ENCODE measurements around the gene APOBEC4. TPM values are rescaled to one million over a fixed set of nuclear protein-coding genes. Genes with fewer than 3 reads are reported as not detected.

Gene APOBEC4
- total and polyA plus RNA-seq, 2 of the 13 experiments (the other 11 are each of a cell fraction or from before 2014, with no cell fraction given), result not detected

DNA sequence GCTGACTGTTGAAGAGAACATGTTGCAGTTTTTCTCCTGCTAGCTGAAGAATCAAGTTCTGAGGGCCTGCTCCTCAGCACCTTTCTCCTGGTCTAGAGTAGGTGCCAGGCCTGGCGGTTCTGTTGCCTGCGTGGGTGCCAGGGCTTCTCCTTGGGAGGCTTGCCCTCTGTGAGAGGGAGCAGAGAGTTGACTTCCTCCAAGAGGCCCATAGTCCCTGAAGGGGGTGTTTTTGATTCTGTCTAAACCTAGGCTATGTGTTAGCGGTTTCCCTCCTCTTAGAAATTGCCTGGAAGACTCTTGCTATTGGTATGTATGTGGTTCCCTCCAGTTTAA is 312 bp upstream of the APOBEC4 start:
- whole genome bisulfite sequencing (ENCODE audit: low lambda C conversion rate), result 100% methylated on average over 3 of the region's 3 CpGs
- H3K4me2 ChIP-seq (ENCODE audit: low read depth, low read length), result no peak overlapping the region
- no peak overlapping the region for H3K9ac ChIP-seq (ENCODE audit: insufficient read depth, low read depth, low read length)
- no peaks in the 10 kb centered on the region for H3K9me3 ChIP-seq (ENCODE audit: low read length)
- H3K27me3 ChIP-seq (ENCODE audit: control insufficient read depth in 1 of 2, insufficient read depth in 2 of 2, low read length in 2 of 2), result no peaks in the 10 kb centered on the region
- ChIA-PET POLR2A (no interaction called here), CTCF (ENCODE audit: low intra/inter-chr PET ratio, low total read pairs) (no interaction called here)
- no peaks in the 10 kb centered on the region for H3K36me3 ChIP-seq (replicated peaks in 1 of 2; ENCODE audit: control insufficient read depth in 1 of 2, insufficient read depth in 2 of 2, low read length in 2 of 2)
- intact Hi-C loops (cut with micrococcal nuclease; ENCODE audit: unreplicated experiment) (no loop called here), in situ Hi-C loops (cut with HindIII; ENCODE audit: extremely low pct_ligation_motif_present, low pct_unique_long_range_greater_than_20kb) (no loop called here)
- no TSS peak for BruUV-seq (replicated peaks)
- H3K4me3 ChIP-seq (replicated peaks in 1 of 3; ENCODE audit: insufficient read depth in 1 of 3, low read depth in 2 of 3, low read length in 3 of 3), result no peak overlapping the region
- no peaks in the 10 kb centered on the region for H4K20me1 ChIP-seq (ENCODE audit: insufficient read depth, low read length)
- no peaks in the 10 kb centered on the region for H3K79me2 ChIP-seq (ENCODE audit: insufficient read depth, low read length)
- no peak overlapping the region for H2AFZ ChIP-seq (ENCODE audit: low read length)
- DNase-seq (ENCODE audit: low spot score) (no peak), FAIRE-seq (no peak), ATAC-seq (no peak)
- no peak overlapping the region for H3K27ac ChIP-seq (ENCODE audit: extremely low read length, insufficient read depth, low read length)
- H3K4me1 ChIP-seq (ENCODE audit: insufficient read depth, low read length), result peaks cover 14% of the 10 kb centered on the region
- TF ChIP-seq ZNF253 (CRISPR knock-in tag; IDR thresholded peaks at IDR 0.05; ENCODE audit: borderline replicate concordance) (no peak), ZBTB7A (CRISPR knock-in tag; IDR thresholded peaks at IDR 0.05) (no peak), ZNF770 (CRISPR knock-in tag; IDR thresholded peaks at IDR 0.05) (no peak)
- TF ChIP-seq, protein P1, sequence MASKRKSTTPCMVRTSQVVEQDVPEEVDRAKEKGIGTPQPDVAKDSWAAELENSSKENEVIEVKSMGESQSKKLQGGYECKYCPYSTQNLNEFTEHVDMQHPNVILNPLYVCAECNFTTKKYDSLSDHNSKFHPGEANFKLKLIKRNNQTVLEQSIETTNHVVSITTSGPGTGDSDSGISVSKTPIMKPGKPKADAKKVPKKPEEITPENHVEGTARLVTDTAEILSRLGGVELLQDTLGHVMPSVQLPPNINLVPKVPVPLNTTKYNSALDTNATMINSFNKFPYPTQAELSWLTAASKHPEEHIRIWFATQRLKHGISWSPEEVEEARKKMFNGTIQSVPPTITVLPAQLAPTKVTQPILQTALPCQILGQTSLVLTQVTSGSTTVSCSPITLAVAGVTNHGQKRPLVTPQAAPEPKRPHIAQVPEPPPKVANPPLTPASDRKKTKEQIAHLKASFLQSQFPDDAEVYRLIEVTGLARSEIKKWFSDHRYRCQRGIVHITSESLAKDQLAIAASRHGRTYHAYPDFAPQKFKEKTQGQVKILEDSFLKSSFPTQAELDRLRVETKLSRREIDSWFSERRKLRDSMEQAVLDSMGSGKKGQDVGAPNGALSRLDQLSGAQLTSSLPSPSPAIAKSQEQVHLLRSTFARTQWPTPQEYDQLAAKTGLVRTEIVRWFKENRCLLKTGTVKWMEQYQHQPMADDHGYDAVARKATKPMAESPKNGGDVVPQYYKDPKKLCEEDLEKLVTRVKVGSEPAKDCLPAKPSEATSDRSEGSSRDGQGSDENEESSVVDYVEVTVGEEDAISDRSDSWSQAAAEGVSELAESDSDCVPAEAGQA (IDR thresholded peaks at IDR 0.05; ENCODE audit: low read depth), result no peak
- TF ChIP-seq, protein P1 (CRISPR knock-in tag; IDR thresholded peaks at IDR 0.05; ENCODE audit: borderline replicate concordance), result no peak
- TF ChIP-seq, protein P2, sequence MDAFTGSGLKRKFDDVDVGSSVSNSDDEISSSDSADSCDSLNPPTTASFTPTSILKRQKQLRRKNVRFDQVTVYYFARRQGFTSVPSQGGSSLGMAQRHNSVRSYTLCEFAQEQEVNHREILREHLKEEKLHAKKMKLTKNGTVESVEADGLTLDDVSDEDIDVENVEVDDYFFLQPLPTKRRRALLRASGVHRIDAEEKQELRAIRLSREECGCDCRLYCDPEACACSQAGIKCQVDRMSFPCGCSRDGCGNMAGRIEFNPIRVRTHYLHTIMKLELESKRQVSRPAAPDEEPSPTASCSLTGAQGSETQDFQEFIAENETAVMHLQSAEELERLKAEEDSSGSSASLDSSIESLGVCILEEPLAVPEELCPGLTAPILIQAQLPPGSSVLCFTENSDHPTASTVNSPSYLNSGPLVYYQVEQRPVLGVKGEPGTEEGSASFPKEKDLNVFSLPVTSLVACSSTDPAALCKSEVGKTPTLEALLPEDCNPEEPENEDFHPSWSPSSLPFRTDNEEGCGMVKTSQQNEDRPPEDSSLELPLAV (CRISPR knock-in tag; conservative IDR thresholded peaks at IDR 0.05; ENCODE audit: low read depth), result no peak
- TF ChIP-seq, protein P3, sequence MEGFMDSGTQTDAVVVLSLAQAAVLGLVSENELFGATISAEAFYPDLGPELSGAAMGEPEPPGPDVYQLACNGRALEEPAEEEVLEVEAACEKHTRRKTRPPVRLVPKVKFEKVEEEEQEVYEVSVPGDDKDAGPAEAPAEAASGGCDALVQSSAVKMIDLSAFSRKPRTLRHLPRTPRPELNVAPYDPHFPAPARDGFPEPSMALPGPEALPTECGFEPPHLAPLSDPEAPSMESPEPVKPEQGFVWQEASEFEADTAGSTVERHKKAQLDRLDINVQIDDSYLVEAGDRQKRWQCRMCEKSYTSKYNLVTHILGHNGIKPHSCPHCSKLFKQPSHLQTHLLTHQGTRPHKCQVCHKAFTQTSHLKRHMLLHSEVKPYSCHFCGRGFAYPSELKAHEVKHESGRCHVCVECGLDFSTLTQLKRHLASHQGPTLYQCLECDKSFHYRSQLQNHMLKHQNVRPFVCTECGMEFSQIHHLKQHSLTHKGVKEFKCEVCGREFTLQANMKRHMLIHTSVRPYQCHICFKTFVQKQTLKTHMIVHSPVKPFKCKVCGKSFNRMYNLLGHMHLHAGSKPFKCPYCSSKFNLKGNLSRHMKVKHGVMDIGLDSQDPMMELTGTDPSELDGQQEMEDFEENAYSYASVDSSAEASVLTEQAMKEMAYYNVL (CRISPR knock-in tag; IDR thresholded peaks at IDR 0.05; ENCODE audit: borderline replicate concordance), result no peak
- TF ChIP-seq, protein P4, sequence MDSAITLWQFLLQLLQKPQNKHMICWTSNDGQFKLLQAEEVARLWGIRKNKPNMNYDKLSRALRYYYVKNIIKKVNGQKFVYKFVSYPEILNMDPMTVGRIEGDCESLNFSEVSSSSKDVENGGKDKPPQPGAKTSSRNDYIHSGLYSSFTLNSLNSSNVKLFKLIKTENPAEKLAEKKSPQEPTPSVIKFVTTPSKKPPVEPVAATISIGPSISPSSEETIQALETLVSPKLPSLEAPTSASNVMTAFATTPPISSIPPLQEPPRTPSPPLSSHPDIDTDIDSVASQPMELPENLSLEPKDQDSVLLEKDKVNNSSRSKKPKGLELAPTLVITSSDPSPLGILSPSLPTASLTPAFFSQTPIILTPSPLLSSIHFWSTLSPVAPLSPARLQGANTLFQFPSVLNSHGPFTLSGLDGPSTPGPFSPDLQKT (CRISPR knock-in tag; IDR thresholded peaks at IDR 0.05; ENCODE audit: borderline replicate concordance), result no peak
